ENCODE results near the gene BMP7. TPM values are rescaled to one million over a fixed set of nuclear protein-coding genes. Genes with fewer than 3 reads are reported as not detected.
"Not testable (repeated sequence)": the region's sequence is repeated elsewhere in the genome, so short reads cannot be mapped to it uniquely, and the experiment has no call there.

Gene BMP7
- polyA plus RNA-seq, 1 donor from 2014 or later = not detected

DNA sequence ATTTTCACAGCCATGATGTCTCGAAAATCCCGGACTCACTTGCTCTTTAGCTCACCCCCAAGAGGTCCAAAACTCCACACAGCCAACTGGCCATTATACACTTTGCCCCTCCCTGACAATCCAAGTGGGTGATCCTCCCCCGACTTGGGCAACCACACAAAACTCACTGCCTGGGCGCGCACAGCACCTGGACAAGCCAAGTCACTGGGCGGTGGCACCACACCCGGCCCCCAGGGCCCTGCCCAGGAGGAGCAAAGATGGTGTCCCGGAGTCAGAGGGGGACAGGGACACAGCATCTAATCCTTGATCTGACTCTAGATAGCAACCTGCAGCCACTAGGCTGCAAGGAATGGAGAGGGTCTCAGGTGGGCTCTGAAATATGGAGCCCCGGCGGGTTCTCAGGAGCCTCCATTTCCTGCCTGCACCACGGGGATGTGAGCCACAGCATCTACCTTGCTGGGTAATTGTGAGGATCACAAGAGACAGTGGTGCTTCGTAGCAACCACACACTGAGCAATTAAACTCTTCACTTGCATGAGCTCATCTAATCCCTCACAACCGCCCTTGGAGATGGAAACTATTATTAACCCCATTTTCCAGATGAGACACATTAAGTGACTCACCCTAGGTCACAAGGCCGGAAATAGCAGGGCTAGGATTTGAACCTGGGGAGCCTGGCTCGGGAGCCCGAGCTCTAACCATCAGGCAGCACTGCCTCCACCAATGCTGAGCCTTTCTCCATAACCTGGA lies 66.6 kb downstream of the BMP7 start:
- H3K36me3 Mint-ChIP-seq = no peaks in the 10 kb centered on the region
- peak overlapping the region in 1 of 4 donors; percentile 65 for H3K4me3 Mint-ChIP-seq
- no peaks in the 10 kb centered on the region for H3K4me1 Mint-ChIP-seq
- H3K27ac Mint-ChIP-seq = no peak overlapping the region
- no peaks in the 10 kb centered on the region for H3K27me3 Mint-ChIP-seq
- H3K9me3 Mint-ChIP-seq = no peaks in the 10 kb centered on the region

DNA sequence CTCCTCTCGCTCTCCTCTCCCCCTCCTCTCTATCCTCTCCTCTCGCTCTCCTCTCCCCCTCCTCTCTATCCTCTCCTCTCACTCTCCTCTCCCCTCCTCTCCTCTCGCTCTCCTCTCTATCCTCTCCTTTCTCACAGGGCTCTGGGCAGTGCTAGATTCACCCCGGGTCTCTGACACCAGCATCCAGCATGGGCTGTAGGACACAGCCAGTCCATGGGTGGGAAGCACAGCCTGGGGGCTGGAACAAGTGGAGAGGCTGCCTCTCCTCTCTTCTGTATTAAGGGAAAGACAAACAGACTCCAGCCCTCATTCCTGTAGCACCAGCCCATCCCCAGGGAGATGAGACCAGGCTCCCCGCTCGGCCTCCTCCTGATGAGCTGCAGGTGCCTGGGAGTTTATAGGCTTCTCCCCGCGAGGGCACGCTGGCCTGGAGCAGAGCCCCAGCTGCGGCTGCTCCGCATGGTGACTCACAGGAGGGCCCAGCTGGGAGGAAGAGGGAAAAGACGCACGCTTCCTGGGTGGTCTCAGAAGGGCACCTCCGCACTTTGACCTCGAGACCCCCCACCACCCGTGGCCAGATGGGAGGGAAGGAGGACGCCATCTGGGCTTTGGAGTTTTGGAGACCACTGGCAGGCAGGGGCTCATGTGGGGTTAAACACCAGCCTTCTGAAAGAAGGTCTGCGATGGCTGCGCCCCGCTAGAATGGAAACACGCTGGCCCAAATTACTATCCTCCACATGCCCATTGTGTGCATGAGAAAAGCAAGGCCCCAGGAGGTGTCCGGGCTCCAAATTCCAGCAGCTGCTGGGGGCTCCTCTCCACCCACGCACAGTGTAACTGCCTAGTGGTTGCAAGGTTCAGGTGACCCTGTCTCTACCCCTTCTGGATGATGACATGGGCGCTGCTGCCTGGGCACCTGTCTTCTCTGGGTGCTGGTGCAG lies 68.0 kb downstream of the BMP7 start:
- no peaks in the 10 kb centered on the region for H3K27me3 Mint-ChIP-seq
- no peak overlapping the region for H3K27ac Mint-ChIP-seq
- no peaks in the 10 kb centered on the region for H3K9me3 Mint-ChIP-seq
- no peak overlapping the region for H3K4me3 Mint-ChIP-seq
- no peaks in the 10 kb centered on the region for H3K4me1 Mint-ChIP-seq
- H3K36me3 Mint-ChIP-seq = no peaks in the 10 kb centered on the region

GRCh38 chr20:57197352-57198131 lies 68.9 kb downstream of the BMP7 start:
- no peak overlapping the region for H3K27ac Mint-ChIP-seq
- no peaks in the 10 kb centered on the region for H3K36me3 Mint-ChIP-seq
- no peak overlapping the region for H3K4me3 Mint-ChIP-seq
- H3K4me1 Mint-ChIP-seq = no peaks in the 10 kb centered on the region
- H3K27me3 Mint-ChIP-seq = no peaks in the 10 kb centered on the region
- H3K9me3 Mint-ChIP-seq = no peaks in the 10 kb centered on the region

DNA sequence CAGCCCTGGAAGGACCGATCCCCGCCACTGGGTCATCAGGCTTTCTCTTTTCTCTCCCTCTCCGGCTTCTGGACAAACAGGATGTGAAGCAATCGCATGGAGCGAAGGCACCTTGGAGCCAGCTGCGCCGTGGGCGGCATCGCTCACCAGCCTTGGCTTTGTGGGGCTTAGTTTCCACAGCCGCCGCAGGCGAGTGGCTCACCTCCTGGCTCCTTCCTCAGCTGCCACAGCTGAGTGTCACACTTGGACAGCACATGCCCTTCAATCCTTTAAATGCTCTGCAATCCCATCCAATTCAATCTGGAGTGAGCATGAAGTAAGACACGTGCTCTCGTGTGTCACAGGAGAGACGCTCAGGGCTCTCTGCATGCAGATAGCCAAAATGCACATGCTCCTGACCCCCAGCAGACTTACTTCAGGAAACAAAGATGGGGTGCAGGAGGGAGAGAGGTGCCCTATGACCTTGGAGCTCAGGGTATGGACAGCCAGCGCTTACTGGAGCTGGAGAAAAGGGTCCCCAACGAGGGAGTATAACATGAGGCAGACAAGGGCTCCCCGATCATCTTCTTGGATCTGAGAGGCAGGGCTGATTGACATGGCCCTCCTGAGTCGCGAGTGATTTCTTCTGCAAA lies 70.9 kb downstream of the BMP7 start:
- H3K9me3 Mint-ChIP-seq = no peaks in the 10 kb centered on the region
- H3K36me3 Mint-ChIP-seq = no peaks in the 10 kb centered on the region
- H3K4me3 Mint-ChIP-seq = no peak overlapping the region
- no peaks in the 10 kb centered on the region for H3K27me3 Mint-ChIP-seq
- no peaks in the 10 kb centered on the region for H3K4me1 Mint-ChIP-seq
- H3K27ac Mint-ChIP-seq = no peak overlapping the region

DNA sequence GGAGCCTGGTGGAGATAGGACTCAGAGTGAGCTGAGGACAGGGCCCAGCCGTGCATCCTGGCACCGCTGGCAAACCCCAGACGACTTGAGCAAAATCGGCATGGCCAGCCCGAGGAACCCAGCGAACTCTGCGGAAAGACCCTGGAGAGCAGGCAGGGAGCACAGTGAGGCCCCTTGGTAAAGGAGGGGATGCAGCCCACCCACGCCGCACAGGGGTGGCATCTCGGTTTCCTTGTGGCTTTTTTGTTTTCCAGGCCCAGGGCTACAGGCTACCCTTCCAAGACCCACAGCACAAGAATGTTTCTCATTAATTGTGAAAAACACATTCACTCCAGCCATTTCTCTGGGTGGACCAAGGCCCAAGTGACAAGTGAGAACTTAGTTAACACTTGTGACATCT lies 71.4 kb downstream of the BMP7 start:
- H3K27ac Mint-ChIP-seq = no peak overlapping the region
- H3K4me1 Mint-ChIP-seq = no peaks in the 10 kb centered on the region
- H3K4me3 Mint-ChIP-seq = no peak overlapping the region
- H3K36me3 Mint-ChIP-seq = no peaks in the 10 kb centered on the region
- no peaks in the 10 kb centered on the region for H3K27me3 Mint-ChIP-seq
- H3K9me3 Mint-ChIP-seq = no peaks in the 10 kb centered on the region

DNA sequence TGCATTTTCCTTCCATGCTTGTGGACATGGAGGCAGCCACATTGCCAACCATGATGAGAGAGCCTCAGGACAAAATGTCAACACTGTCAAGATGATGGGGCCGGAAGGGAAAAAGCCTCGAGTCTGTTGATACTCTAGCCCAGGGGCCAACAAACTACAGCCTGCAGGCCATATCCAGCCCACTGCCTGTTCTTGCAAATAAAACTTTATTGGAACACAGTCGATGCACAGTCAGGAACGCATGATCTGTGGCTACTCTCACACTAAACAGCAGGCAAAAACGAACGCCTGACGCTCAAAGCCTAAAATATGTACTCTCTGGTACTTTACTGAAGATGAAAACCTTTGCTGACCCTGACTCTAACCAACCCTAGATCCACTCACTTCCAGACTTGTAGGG lies 72.3 kb downstream of the BMP7 start:
- Mint-ChIP-seq H3K4me3 (no peak overlapping the region), H3K9me3 (no peaks in the 10 kb centered on the region), H3K27me3 (no peaks in the 10 kb centered on the region), H3K4me1 (no peaks in the 10 kb centered on the region), H3K27ac (no peak overlapping the region), H3K36me3 (no peaks in the 10 kb centered on the region)

- Mint-ChIP-seq H3K27ac (no peak overlapping the region), H3K36me3 (no peaks in the 10 kb centered on the region), H3K4me3 (no peak overlapping the region), H3K4me1 (no peaks in the 10 kb centered on the region), H3K27me3 (no peaks in the 10 kb centered on the region), H3K9me3 (no peaks in the 10 kb centered on the region)
Observed at GRCh38 chr20:57193094-57193493, 73.3 kb downstream of the BMP7 start.

DNA sequence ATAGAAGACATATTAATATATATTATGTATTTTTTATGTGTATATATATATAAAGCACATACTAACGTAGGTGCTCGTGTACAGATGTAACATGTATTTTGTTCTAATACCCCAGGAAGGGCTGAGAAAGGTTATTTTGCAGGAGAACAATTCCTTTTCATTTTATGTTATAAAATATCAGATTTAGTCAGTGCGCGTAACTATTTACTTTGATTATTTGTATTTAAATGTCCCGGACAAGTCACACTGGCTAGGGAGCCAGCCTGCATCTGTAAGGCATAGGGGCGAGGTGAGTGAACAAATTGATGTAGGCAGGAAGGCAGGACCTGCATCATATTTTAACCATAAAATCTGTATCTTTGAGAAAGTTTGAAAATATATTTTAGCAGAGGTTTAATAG lies 74.1 kb downstream of the BMP7 start:
- H3K4me3 Mint-ChIP-seq = no peak overlapping the region
- H3K9me3 Mint-ChIP-seq = no peaks in the 10 kb centered on the region
- H3K4me1 Mint-ChIP-seq = no peaks in the 10 kb centered on the region

DNA sequence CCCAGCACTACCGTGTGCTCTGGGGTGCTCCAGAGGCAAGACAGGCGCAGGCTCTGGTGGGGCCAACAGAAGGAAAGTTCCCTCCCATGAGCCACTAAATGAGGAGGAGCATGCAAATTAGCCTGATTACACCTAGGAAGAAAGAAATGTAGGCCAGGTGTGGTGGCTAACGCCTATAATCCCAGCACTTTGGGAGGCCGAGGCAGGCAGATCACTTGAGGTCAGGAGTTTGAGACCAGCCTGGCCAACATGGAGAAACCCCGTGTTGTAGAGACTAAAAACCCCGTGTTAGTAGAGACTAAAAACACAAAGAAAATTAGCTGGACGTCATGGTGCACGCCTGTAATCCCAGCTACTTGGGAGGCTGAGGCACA lies 75.2 kb downstream of the BMP7 start:
- not testable (repeated sequence) for H3K27ac Mint-ChIP-seq, H3K27me3 Mint-ChIP-seq, H3K9me3 Mint-ChIP-seq, H3K4me3 Mint-ChIP-seq, H3K36me3 Mint-ChIP-seq, H3K4me1 Mint-ChIP-seq

More for the DNA sequence above, 74.1 kb downstream of the BMP7 start:
- no peak overlapping the region for H3K27ac Mint-ChIP-seq
- no peaks in the 10 kb centered on the region for H3K27me3 Mint-ChIP-seq
- no peaks in the 10 kb centered on the region for H3K36me3 Mint-ChIP-seq

GRCh38 chr20:57190536-57191264 lies 75.7 kb downstream of the BMP7 start:
- Mint-ChIP-seq H3K27me3 (no peaks in the 10 kb centered on the region), H3K9me3 (no peaks in the 10 kb centered on the region), H3K36me3 (no peaks in the 10 kb centered on the region), H3K4me1 (no peaks in the 10 kb centered on the region), H3K4me3 (no peak overlapping the region), H3K27ac (no peak overlapping the region)

DNA sequence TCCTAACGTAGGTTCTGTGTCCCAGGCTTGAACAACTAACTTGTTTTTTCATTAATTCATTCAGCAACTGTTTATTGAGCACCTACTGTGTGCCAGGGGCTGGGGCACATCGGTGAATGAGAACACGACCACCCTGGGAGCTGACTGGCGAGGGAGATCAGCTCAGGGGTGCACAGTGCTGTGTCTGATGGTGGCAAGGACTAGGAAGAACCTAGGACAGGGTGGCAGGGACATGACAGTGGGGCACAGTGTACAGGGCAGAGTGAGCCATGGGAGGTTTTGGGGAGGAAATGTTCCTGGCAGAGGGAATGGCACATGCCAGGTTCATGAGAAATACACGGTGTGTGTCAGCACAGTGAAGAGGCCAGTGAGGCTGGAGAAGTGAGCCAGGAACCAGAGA lies 76.7 kb downstream of the BMP7 start:
- Mint-ChIP-seq H3K4me3 (no peak overlapping the region), H3K4me1 (no peaks in the 10 kb centered on the region), H3K27me3 (no peaks in the 10 kb centered on the region), H3K27ac (no peak overlapping the region), H3K9me3 (no peaks in the 10 kb centered on the region), H3K36me3 (no peaks in the 10 kb centered on the region)

DNA sequence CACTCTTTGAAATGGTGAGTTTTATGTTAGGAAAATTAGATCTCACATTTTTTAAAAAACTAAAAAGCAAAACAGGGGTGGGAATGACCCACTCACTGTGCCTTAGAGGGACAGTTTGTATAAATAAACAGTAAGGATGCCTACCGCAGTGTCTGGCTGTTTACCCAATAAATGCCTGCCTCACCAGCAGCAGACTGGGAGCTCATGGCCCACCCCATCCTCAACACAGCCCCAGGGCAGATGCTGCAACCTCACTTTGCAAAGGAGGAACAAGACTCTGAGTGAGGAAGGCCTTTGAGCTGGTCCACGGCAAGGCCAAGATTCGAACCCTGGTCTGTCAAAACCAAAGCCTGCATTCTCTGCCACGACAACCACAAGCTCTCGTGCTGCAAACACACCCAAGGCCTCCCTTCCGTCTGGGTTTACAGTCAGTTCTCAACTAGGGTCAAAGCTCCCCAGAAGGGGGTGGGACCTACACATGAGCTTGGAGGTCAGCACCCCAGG lies 77.8 kb downstream of the BMP7 start:
- Mint-ChIP-seq H3K4me1 (no peaks in the 10 kb centered on the region), H3K27me3 (peaks cover 3% of the 10 kb centered on the region), H3K4me3 (no peak overlapping the region)

DNA sequence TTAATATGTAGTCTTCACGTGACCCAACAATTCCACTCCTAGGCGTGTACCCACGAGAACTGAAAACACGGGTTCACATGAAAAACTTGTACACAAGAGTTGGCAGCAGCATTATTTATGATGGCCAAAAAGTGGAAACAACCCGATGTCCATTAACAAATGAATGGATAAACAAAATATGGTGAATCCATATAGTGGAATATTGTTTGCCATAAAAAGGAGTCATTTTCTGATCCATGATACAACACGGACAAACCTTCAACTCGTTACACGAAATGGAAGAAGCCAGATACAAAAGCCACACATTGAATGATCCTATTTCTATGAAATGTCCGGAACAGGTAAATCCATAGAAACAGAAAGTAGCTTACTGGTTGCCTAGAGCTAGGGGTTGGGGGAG lies 78.4 kb downstream of the BMP7 start:
- Mint-ChIP-seq H3K4me1 (no peaks in the 10 kb centered on the region), H3K36me3 (peaks cover 1% of the 10 kb centered on the region), H3K27ac (no peak overlapping the region), H3K9me3 (no peaks in the 10 kb centered on the region), H3K27me3 (peaks cover 5% of the 10 kb centered on the region), H3K4me3 (no peak overlapping the region)

More for the DNA sequence above, 77.8 kb downstream of the BMP7 start:
- Mint-ChIP-seq H3K9me3 (no peaks in the 10 kb centered on the region), H3K36me3 (peaks cover 1% of the 10 kb centered on the region), H3K27ac (no peak overlapping the region)

- peaks cover 5% of the 10 kb centered on the region for H3K27me3 Mint-ChIP-seq
- H3K36me3 Mint-ChIP-seq = peaks cover 1% of the 10 kb centered on the region
Observed at GRCh38 chr20:57187068-57187634, 79.3 kb downstream of the BMP7 start.

More at GRCh38 chr20:57187068-57187634, 79.3 kb downstream of the BMP7 start:
- H3K4me1 Mint-ChIP-seq = no peaks in the 10 kb centered on the region
- H3K9me3 Mint-ChIP-seq = no peaks in the 10 kb centered on the region
- no peak overlapping the region for H3K27ac Mint-ChIP-seq
- no peak overlapping the region for H3K4me3 Mint-ChIP-seq

All from IgD-negative memory B cell (primary cell).